GM06990 (cell line): ENCODE results near the gene MED12L.

Experiments used
- DNase-seq: peaks from one replicate; pipeline ENCODE4 v3.0.0-alpha.2; 2011; ENCODE audit not compliant: insufficient read length; ENCODE audit errors: extremely low read depth
- H3K27me3 ChIP-seq: replicated peaks from 2 replicates; pipeline ENCODE4 v1.6.0; 2011; ENCODE audit warnings: low read length; ENCODE audit not compliant: control insufficient read depth, insufficient read depth
- H3K36me3 ChIP-seq: 2 replicates; pipeline ENCODE4 v1.5.1; 2011; ENCODE audit warnings: low read length; ENCODE audit not compliant: control insufficient read depth, insufficient read depth
- H3K4me3 ChIP-seq: replicated peaks from 2 replicates; pipeline ENCODE4 v1.5.1; 2011; ENCODE audit warnings: low read depth, mild to moderate bottlenecking, control low read depth, low read length
- CTCF ChIP-seq: IDR thresholded peaks from 2 replicates; pipeline ENCODE4 v1.5.1; 2011; ENCODE audit warnings: low read length, control low read depth, mild to moderate bottlenecking, inconsistent platforms; ENCODE audit not compliant: insufficient read depth, poor library complexity, severe bottlenecking

Gene MED12L

GRCh38 chr3:151119188-151119587 lies 33.7 kb downstream of the MED12L start:
- TF ChIP-seq CTCF = no peak
- H3K27me3 ChIP-seq = no peaks in the 10 kb centered on the region
- H3K36me3 ChIP-seq = no peaks in the 10 kb centered on the region
- no peak for DNase-seq
- H3K4me3 ChIP-seq = no peak overlapping the region

DNA sequence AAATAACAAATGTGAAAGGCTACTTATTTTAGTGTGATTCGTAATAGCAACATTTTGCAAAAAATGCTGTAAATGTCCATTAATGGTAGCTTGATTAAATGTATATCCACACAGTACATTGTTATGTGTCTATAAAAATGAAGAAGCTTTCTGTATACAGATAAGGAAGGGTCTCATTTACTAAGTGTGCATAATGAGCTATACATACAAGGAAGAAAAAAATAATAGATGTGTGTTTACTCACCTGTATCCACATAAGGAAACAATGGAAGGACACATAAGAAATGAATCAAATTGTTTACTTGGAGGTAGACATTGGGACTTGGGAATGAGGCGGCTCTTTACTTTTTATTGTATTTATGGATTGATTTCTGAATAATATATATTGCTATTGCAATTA lies 34.9 kb downstream of the MED12L start:
- no peaks in the 10 kb centered on the region for H3K36me3 ChIP-seq
- H3K27me3 ChIP-seq = no peaks in the 10 kb centered on the region
- no peak overlapping the region for H3K4me3 ChIP-seq
- DNase-seq = no peak
- no peak for TF ChIP-seq CTCF

GRCh38 chr3:151121016-151121415 lies 35.6 kb downstream of the MED12L start:
- no peak for DNase-seq
- Histone ChIP-seq H3K36me3 (no peaks in the 10 kb centered on the region), H3K27me3 (no peaks in the 10 kb centered on the region; the same call in 1 of the 2 replicates), H3K4me3 (no peak overlapping the region)
- no peak for TF ChIP-seq CTCF

- no peak for DNase-seq
- Histone ChIP-seq H3K36me3 (no peaks in the 10 kb centered on the region), H3K4me3 (no peak overlapping the region), H3K27me3 (no peaks in the 10 kb centered on the region; the same call in 1 of the 2 replicates)
- TF ChIP-seq CTCF = no peak
These were observed 38.4 kb downstream of the MED12L start for GRCh38 chr3:151123827-151124226.

DNA sequence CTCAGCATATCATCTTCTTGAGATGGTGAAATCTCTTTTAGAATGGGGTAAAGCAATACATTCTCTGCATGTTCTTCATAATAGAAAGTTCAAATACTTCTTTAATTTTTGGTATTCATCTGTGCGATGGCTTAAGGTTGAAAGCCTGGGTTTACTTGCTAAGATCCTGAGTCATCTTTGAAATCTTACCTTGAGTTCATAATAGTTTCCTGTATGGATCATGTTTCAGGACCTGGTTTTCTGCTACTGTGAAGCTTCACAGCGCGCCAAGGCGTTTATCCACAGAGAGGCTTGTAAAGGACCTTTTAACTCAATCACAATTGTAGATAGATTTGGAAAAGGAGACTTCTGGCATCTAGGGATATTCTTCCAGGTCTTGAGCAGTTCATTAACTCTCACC lies 39.0 kb downstream of the MED12L start:
- no peak for DNase-seq
- H3K36me3 ChIP-seq = no peaks in the 10 kb centered on the region
- H3K27me3 ChIP-seq = no peaks in the 10 kb centered on the region; the same call in 1 of the 2 replicates
- TF ChIP-seq CTCF = no peak
- no peak overlapping the region for H3K4me3 ChIP-seq

DNA sequence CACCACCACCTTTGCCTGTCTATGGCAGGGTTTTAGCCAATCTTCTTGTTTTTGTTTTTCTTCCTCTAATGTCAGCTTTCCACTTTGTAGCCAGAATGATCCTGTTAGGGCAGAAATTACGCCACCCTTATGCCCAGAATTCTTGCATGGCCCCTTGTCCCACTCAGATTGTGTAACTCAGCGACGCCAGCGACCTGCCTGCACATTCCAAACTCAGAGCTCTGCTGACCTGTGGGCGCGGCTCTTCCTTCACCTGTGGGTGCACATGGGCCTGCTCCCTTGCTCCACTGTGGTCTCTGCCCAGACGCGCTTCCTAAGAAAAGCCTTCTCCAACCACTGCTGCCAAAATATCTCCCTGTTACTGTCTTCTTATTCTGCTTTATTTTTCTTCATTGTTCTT lies 45.0 kb downstream of the MED12L start:
- H3K4me3 ChIP-seq = no peak overlapping the region
- H3K36me3 ChIP-seq = no peaks in the 10 kb centered on the region
- TF ChIP-seq CTCF = no peak
- H3K27me3 ChIP-seq = no peaks in the 10 kb centered on the region; the same call in 1 of the 2 replicates
- no peak for DNase-seq
